HPDE6-E6E7 (cell line): ENCODE data around the gene MACROD2.

Experiments
- DNase-seq: peaks from one replicate; pipeline ENCODE4 v3.0.0; 2011; ENCODE audit warnings: missing footprints; ENCODE audit errors: extremely low spot score

MACROD2 gene

GRCh38 chr20:15575255-15575654 is 1579.9 kb downstream of the MACROD2 start:
- no peak for DNase-seq

GRCh38 chr20:15576411-15576810 is 1581.1 kb downstream of the MACROD2 start:
- DNase-seq: no peak

- DNase-seq: no peak
Measured at GRCh38 chr20:15578113-15578512, 1582.8 kb downstream of the MACROD2 start.

GRCh38 chr20:15579688-15580087 is 1584.4 kb downstream of the MACROD2 start:
- DNase-seq: no peak

GRCh38 chr20:15582146-15582760 is 1586.9 kb downstream of the MACROD2 start:
- no peak for DNase-seq

GRCh38 chr20:15584507-15584906 is 1589.2 kb downstream of the MACROD2 start:
- DNase-seq: no peak

- DNase-seq: no peak
Measured at GRCh38 chr20:15593081-15593480, 1597.8 kb downstream of the MACROD2 start.

- DNase-seq: no peak
Measured at GRCh38 chr20:15594158-15594695, 1598.9 kb downstream of the MACROD2 start.

- no peak for DNase-seq
Measured at GRCh38 chr20:15596220-15596890, 1601.0 kb downstream of the MACROD2 start.

GRCh38 chr20:15597306-15597705 is 1602.0 kb downstream of the MACROD2 start:
- DNase-seq: no peak

GRCh38 chr20:15599961-15600360 is 1604.6 kb downstream of the MACROD2 start:
- no peak for DNase-seq

GRCh38 chr20:15600565-15600964 is 1605.2 kb downstream of the MACROD2 start:
- DNase-seq: no peak

GRCh38 chr20:15603506-15603905 is 1608.2 kb downstream of the MACROD2 start:
- DNase-seq: no peak

- DNase-seq: no peak
Measured at GRCh38 chr20:15603978-15604805, 1608.9 kb downstream of the MACROD2 start.

- DNase-seq: no peak
Measured at GRCh38 chr20:15609921-15610320, 1614.6 kb downstream of the MACROD2 start.

- no peak for DNase-seq
Measured at GRCh38 chr20:15610787-15611186, 1615.5 kb downstream of the MACROD2 start.

- no peak for DNase-seq
Measured at GRCh38 chr20:15611541-15611940, 1616.2 kb downstream of the MACROD2 start.

GRCh38 chr20:15612198-15612597 is 1616.9 kb downstream of the MACROD2 start:
- DNase-seq: no peak

GRCh38 chr20:15612769-15613168 is 1617.5 kb downstream of the MACROD2 start:
- no peak for DNase-seq

- DNase-seq: no peak
Measured at GRCh38 chr20:15613530-15613929, 1618.2 kb downstream of the MACROD2 start.

GRCh38 chr20:15616626-15617025 is 1621.3 kb downstream of the MACROD2 start:
- DNase-seq: no peak

GRCh38 chr20:15618110-15618509 is 1622.8 kb downstream of the MACROD2 start:
- no peak for DNase-seq
